GM12875 (cell line): ENCODE data around the gene KANSL3.
"Not testable (repeated sequence)": the region's sequence is repeated elsewhere in the genome, so short reads cannot be mapped to it uniquely, and the experiment has no call there.

ENCODE experiments used
- H3K4me3 ChIP-seq: one replicate; pipeline ENCODE4 v1.5.1; 2011; ENCODE audit warnings: low read depth, low read length, control low read depth
- TF ChIP-seq, protein P1 (sequence below): IDR thresholded peaks from 2 replicates; pipeline ENCODE4 v1.5.1; 2011; ENCODE audit warnings: low read depth, mild to moderate bottlenecking, control low read depth, inconsistent platforms, low read length, moderate library complexity, borderline replicate concordance; ENCODE audit not compliant: insufficient read depth

The KANSL3 gene

DNA sequence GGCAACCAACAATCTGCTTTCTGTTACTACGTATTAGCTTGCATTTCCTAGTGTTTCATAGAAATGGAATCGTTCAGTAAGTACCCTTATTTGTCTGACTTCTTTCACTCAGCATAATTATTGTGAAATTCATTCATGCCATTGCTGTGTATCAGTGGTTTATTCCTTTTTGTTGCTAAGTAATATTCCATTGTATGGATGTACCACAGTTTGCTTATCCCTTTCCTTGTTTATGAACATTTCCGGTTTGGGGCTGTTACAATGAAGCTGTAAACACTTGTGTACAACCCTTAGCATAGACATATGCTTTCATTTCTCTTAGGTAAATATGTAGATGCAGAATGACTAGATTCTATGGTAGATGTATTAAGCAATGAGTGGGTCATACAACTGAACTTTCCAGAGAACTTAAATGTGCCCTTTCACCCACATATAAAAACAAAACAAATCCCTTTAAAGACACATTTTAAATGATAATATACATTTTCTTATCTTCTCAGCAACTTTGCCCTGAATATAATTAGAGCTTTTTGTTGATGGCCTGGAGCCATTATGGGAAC is 26.3 kb upstream of the KANSL3 start:
- TF ChIP-seq, protein P1, sequence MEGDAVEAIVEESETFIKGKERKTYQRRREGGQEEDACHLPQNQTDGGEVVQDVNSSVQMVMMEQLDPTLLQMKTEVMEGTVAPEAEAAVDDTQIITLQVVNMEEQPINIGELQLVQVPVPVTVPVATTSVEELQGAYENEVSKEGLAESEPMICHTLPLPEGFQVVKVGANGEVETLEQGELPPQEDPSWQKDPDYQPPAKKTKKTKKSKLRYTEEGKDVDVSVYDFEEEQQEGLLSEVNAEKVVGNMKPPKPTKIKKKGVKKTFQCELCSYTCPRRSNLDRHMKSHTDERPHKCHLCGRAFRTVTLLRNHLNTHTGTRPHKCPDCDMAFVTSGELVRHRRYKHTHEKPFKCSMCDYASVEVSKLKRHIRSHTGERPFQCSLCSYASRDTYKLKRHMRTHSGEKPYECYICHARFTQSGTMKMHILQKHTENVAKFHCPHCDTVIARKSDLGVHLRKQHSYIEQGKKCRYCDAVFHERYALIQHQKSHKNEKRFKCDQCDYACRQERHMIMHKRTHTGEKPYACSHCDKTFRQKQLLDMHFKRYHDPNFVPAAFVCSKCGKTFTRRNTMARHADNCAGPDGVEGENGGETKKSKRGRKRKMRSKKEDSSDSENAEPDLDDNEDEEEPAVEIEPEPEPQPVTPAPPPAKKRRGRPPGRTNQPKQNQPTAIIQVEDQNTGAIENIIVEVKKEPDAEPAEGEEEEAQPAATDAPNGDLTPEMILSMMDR = no peak
- no peak overlapping the region for H3K4me3 ChIP-seq

DNA sequence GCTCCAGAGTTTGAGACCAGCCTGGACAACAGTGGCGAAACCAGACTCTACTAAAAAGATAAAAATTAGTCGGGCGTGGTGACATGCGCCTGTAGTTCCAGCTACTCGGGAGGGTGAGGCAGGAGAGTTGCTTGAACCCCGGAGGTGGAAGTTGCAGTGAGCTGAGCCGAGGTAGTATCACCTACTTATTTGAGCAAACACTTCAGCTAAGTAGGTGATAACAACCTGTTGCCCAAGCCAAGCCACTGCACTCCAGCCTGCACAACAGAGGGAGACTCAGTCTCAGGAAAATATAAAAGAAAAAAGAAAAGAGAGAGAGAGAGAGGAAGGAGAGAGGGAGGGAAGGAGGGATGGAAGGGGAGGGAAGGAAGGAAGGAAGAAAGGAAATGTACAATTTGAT is 25.7 kb upstream of the KANSL3 start:
- no peak overlapping the region for H3K4me3 ChIP-seq
- TF ChIP-seq, protein P1 = no peak

DNA sequence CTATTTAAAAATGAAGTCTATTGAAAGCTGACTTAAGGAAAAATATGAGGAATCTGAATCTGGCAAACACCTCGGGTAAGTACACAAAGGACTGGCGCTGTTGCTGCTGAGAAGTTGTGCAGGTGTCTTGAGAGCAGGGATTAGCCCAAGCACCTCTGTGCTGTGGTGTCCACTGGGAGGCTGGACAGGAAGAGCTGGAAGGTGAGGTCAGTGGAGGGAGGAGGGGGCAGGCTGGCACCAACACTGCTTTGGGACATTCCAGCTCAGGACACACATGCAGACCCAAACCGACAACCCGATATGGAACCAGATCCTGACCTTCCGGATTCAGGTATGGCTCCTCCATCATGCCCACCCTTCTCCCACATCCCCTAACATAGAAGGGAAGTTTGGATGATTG is 25.1 kb upstream of the KANSL3 start:
- TF ChIP-seq, protein P1 = no peak
- no peak overlapping the region for H3K4me3 ChIP-seq

DNA sequence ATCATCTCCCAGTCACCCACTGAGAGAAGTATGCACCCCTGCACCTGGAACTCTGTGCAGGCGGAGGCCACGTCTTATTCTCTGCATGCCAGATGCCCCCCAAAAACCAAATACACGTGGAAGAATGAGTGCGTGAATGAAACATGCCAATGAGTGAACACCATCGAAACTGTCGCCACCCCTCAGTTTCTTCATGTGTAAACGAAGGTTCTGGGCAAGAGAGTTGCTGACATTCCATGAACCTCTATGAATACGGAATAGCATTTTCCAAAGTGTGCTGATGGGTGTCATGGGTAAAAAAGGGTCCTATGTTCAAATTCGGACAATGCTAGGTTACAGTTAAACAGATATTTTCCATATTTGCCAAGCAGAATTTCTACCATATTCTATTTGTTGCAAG is 24.2 kb upstream of the KANSL3 start:
- H3K4me3 ChIP-seq = no peak overlapping the region
- TF ChIP-seq, protein P1 = no peak

DNA sequence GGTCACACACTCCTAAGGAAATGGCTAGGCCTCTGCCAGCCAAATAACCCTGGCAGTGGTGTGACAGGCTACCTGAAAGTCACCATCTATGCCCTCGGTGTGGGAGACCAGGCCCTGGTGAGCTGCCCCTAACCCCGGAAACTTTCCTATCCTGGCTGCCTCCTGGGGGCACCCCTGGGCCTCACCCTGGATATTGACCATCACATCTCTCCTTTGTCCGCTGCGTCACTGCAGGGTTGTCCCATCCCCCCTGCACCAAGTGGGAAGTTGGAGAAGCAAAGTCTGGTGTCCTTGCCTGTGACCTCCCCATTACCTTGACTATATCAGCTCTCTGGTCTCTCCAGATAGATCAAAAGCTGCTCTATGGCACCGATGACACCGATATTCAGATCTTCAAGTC is 23.2 kb upstream of the KANSL3 start:
- H3K4me3 ChIP-seq = no peak overlapping the region
- TF ChIP-seq, protein P1 = no peak

DNA sequence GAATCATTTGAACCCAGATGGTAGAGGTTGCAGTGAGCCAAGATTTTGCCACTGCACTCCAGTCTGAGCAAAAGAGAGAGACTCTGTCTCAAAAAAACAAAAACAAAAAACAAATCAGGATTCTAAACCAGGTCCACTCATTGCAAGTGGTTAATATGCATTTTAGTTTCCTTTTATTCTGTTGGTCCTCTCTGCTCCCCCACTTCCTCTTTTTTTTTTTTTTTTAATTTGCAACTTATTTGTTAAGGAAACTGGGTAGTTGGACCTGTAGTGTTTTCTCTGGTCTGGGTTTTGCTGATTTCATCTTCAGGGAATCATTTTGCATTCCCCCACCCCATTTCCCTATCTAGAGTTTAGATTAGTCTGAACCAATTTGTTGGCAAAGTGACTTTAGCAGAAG is 18.4 kb upstream of the KANSL3 start:
- TF ChIP-seq, protein P1 = no peak
- no peak overlapping the region for H3K4me3 ChIP-seq

DNA sequence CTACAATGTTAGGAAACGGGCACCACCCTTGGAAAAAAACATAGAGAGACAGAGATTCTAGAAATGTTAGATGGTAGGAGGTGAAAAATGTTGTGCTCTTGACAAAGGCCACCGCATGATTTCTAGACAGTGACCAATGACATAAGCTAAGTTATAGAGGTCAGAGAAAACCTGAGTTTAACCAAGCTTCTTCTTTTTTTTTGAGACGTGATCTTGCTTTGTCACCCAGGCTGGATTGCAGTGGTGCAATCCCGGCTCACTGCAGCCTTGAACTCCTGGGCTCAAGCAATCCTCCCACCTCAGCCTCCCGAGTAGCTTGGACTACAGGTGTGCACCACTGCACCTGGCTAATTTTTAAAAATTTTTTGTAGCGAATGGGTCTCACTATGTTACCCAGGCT is 17.4 kb upstream of the KANSL3 start:
- TF ChIP-seq, protein P1 = no peak
- H3K4me3 ChIP-seq = no peak overlapping the region

DNA sequence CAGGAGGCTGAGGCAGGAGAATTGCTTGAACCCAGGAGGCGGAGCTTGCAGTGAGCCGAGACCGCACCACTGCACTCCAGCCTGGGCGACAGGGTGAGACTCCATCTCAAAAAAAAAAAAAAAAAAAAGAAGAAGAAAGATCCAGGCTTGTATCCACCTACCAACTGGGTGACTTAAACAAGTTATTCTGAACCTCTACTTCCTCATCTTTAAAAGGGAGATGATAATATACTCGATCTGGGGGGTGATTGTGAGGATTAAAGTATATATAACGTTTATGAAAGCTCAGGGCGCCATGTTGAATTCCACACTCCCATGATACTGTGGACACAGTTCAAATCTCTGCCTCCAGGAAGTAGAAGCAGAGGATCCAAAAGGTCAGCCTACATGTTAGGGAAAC is 16.7 kb upstream of the KANSL3 start:
- not testable (repeated sequence) for H3K4me3 ChIP-seq
